Mesenchymal stem cell (in vitro differentiated cells and primary cell): ENCODE measurements around the gene KLHDC3.
A peak's percentile ranks its signal among the peaks of the same experiment; 100 is the strongest.

Source experiments
- DNase-seq: peaks from one replicate; pipeline ENCODE4 v3.0.0-alpha.2; 2013
- H2AFZ ChIP-seq: one replicate; pipeline ENCODE4 v1.6.1; 2013; ENCODE audit warnings: low read depth, mild to moderate bottlenecking, control low read depth, inconsistent platforms, low read length, moderate library complexity
- H2AK5ac ChIP-seq: 2 replicates; pipeline ENCODE4 v1.6.1; 2013; ENCODE audit warnings: low read length, moderate library complexity, mild to moderate bottlenecking, inconsistent platforms; ENCODE audit not compliant: severe bottlenecking
- H2BK120ac ChIP-seq: one replicate; pipeline ENCODE4 v1.6.1; 2013; ENCODE audit warnings: low read depth, mild to moderate bottlenecking, inconsistent platforms, low read length, moderate library complexity
- H2BK12ac ChIP-seq, 2 experiments: one replicate each; pipeline ENCODE4 v1.6.1; 2013; ENCODE audit warnings: inconsistent platforms in 2 of 2, low read length in 2 of 2, mild to moderate bottlenecking in 2 of 2, moderate library complexity in 2 of 2, control low read depth in 1 of 2
- H2BK15ac ChIP-seq: one replicate; pipeline ENCODE4 v1.6.1; 2013; ENCODE audit warnings: mild to moderate bottlenecking, low read depth, inconsistent platforms; ENCODE audit not compliant: poor library complexity, severe bottlenecking
- H2BK5ac ChIP-seq: 2 replicates; pipeline ENCODE4 v1.6.1; 2013; ENCODE audit warnings: low read depth, mild to moderate bottlenecking, low read length, control low read depth, inconsistent platforms; ENCODE audit not compliant: poor library complexity, severe bottlenecking
- H3K14ac ChIP-seq, 2 experiments: one replicate each; pipeline ENCODE4 v1.6.1; 2013; ENCODE audit warnings: inconsistent platforms in 2 of 2, low read length in 2 of 2, control low read depth in 1 of 2, mild to moderate bottlenecking in 1 of 2, moderate library complexity in 1 of 2
- H3K18ac ChIP-seq, 2 experiments: one replicate each; pipeline ENCODE4 v1.6.1; 2013; ENCODE audit warnings: inconsistent platforms in 2 of 2, low read length in 2 of 2, control low read depth in 1 of 2, low read depth in 1 of 2, mild to moderate bottlenecking in 1 of 2
- H3K23ac ChIP-seq, 2 experiments: one replicate each; pipeline ENCODE4 v1.6.1; 2013; ENCODE audit warnings: inconsistent platforms in 2 of 2, low read length in 2 of 2, mild to moderate bottlenecking in 2 of 2, moderate library complexity in 2 of 2, control low read depth in 1 of 2
- H3K27ac ChIP-seq: 2 replicates; pipeline ENCODE4 v1.5.1; 2013; ENCODE audit warnings: mild to moderate bottlenecking, moderate library complexity, low read length, control low read depth, inconsistent platforms; ENCODE audit not compliant: poor library complexity, severe bottlenecking
- H3K27me3 ChIP-seq, 2 experiments: 2 replicates each; pipeline versions ENCODE4 v1.6.1 to v1.7.0; 2013; ENCODE audit warnings: low read length in 2 of 2, mild to moderate bottlenecking in 2 of 2, moderate library complexity in 2 of 2, control low read depth in 1 of 2, inconsistent platforms in 1 of 2; ENCODE audit not compliant: control insufficient read depth in 1 of 2, insufficient read depth in 1 of 2
- H3K36me3 ChIP-seq, 2 experiments: 2 replicates each; pipeline versions ENCODE4 v1.6.1 to v1.7.0; 2013; ENCODE audit warnings: low read length in 2 of 2, control low read depth in 1 of 2, inconsistent platforms in 1 of 2, low read depth in 1 of 2, mild to moderate bottlenecking in 1 of 2; ENCODE audit not compliant: insufficient read depth in 2 of 2, control insufficient read depth in 1 of 2
- H3K4ac ChIP-seq, 2 experiments: one replicate each; pipeline ENCODE4 v1.6.1; 2013; ENCODE audit warnings: inconsistent platforms in 2 of 2, low read length in 2 of 2, mild to moderate bottlenecking in 2 of 2, moderate library complexity in 2 of 2, control low read depth in 1 of 2, low read depth in 1 of 2
- H3K4me1 ChIP-seq: 2 replicates; pipeline ENCODE4 v1.6.1; 2013; ENCODE audit warnings: low read depth, low read length, control low read depth; ENCODE audit not compliant: control insufficient read depth, insufficient read depth
- H3K4me2 ChIP-seq: 2 replicates; pipeline ENCODE4 v1.6.1; 2013; ENCODE audit warnings: low read length, mild to moderate bottlenecking, inconsistent platforms; ENCODE audit not compliant: poor library complexity, severe bottlenecking
- H3K4me3 ChIP-seq, 2 experiments: 2 replicates each; pipeline versions ENCODE4 v1.5.1 to v1.7.0; 2013; ENCODE audit warnings: low read length in 2 of 2, mild to moderate bottlenecking in 2 of 2, control low read depth in 1 of 2, low read depth in 1 of 2; ENCODE audit not compliant: insufficient read depth in 1 of 2
- H3K79me1 ChIP-seq: replicated peaks from 2 replicates; pipeline ENCODE4 v1.6.1; 2013; ENCODE audit warnings: mild to moderate bottlenecking, control low read depth, low read length, inconsistent platforms; ENCODE audit not compliant: poor library complexity, severe bottlenecking
- H3K9ac ChIP-seq: 2 replicates; pipeline ENCODE4 v1.7.0; 2013; ENCODE audit warnings: mild to moderate bottlenecking, low read length, moderate library complexity
- H3K9me3 ChIP-seq: 2 replicates; pipeline ENCODE4 v1.7.0; 2013; ENCODE audit warnings: mild to moderate bottlenecking, low read length; ENCODE audit not compliant: control insufficient read depth
- H4K8ac ChIP-seq: one replicate; pipeline ENCODE4 v1.6.1; 2013; ENCODE audit warnings: inconsistent platforms, mild to moderate bottlenecking, low read length, moderate library complexity
- H4K91ac ChIP-seq: one replicate; pipeline ENCODE4 v1.6.1; 2013; ENCODE audit warnings: mild to moderate bottlenecking, low read length, inconsistent platforms
- WGBS: methylation state at CpG from one replicate; pipeline ENCODE4 v1.1.7; 2013; ENCODE audit warnings: mixed read lengths; 5-methylcytosine and 5-hydroxymethylcytosine counted together

The KLHDC3 gene

DNA sequence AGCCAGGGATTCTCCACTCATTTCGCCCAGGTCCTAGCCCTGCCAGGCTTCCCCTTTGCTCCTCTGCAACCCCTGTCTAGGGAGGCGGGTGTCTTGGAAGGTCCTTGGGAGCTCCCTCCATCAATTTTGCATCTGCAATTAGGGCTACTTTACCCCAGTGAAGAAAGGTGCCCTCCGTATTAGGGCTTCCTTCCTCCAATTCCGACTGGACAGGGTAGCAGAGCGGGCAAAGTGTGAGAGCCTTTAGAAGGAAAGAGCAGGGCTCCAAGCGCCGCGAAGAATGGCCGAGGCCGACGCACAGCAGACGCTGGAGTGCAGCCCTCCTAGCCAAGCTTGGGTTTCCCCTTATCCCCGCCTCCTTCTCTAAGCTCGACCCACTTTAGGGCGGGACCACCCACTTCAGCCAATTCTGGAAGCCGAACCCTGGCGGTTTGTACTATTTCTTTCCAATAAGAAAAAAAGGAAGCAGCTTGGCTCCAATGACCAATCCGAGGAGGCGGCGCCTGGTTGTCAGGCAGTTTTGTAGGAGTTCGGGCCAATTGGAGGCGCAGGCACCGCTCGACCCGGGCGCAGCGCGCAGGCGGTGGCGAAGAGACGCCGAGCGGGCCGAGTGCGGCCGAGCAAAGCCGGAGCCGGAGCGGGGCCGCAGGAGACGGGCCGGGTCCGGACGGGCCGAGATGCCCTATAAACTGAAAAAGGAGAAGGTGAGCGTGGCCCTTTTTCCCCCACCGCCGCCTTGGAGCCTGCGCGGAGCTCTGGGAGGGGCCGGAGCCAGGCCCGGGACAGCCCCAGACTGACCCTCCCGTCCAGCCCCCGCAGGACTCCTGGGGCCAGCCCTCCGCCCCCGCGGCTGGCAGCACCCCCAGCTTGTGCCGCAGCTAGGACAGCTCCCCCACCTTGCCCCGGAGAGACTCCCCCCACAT, 29.8 kb upstream of the KLHDC3 start, which contains the start of gene PPP2R5D:
Gene PPP2R5D (plus strand): TSS at position 570 of the 923 bp plus-strand sequence. CDS start 108 bp downstream, at position 678.
- peak; percentile 100 for DNase-seq

DNA sequence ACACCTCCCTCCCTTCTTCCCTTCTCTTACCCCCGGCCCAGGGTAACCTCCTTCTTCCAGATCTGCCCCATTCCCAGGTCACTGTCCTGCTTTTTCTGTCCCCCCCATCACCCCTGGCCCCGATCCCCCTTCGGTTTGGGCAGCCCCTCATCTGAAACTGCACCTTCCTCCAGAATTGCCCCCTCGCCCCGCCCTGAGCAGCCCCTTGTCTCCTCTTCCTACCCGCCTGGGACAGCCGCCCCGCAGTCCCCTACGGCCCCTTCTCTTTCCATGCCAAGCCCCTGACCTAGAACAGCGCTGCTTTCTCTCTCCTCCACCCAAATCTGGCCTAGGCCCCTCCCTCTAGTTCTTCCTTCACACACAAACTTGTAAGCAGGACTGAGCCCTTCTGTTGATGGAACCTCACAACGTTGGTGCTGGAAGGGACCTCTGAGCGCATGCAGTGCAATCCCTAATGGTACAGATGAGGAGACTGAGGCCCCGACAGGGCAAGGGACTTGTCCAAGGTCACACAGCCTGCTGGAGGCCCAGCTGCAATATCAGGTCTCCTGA, 29.0 kb upstream of the KLHDC3 start:
- no peak overlapping the region for H2BK15ac ChIP-seq
- peaks cover 13 to 22% of the 10 kb centered on the region in 2 experiments for H3K36me3 ChIP-seq
- peak overlapping the region; percentile 64 to 68 for H3K18ac ChIP-seq
- no peak overlapping the region for H2BK5ac ChIP-seq
- H3K9ac ChIP-seq: peak overlapping the region; percentile 88
- WGBS: 15% methylated on average over 13 of the region's 13 CpGs
- H2BK120ac ChIP-seq: peak overlapping the region; percentile 64
- no peaks in the 10 kb centered on the region for H3K27me3 ChIP-seq
- peak overlapping the region in 1 of 2 experiments; percentile 4 for H3K14ac ChIP-seq
- no peak overlapping the region for H4K91ac ChIP-seq
- DNase-seq: peak; percentile 37
- no peak overlapping the region for H3K23ac ChIP-seq
- no peak overlapping the region for H3K27ac ChIP-seq
- peak overlapping the region in 1 of 2 experiments; percentile 22 for H3K4ac ChIP-seq
- peak overlapping the region; percentile 71 to 88 for H3K4me3 ChIP-seq
- peak overlapping the region in 1 of 2 experiments; percentile 23 for H2BK12ac ChIP-seq
- H3K4me1 ChIP-seq: peaks cover 16% of the 10 kb centered on the region
- H2AFZ ChIP-seq: no peak overlapping the region
- H4K8ac ChIP-seq: no peak overlapping the region
- H2AK5ac ChIP-seq: no peak overlapping the region
- H3K79me1 ChIP-seq: peaks cover 39% of the 10 kb centered on the region
- no peaks in the 10 kb centered on the region for H3K9me3 ChIP-seq
- peak overlapping the region; percentile 68 for H3K4me2 ChIP-seq

More for the DNA sequence above, 29.8 kb upstream of the KLHDC3 start, which contains the start of gene PPP2R5D:
- H3K4me3 ChIP-seq: peak within 1 kb of the TSS; percentile 71 to 88
- peaks cover 19% of the 10 kb centered on the region for H3K4me1 ChIP-seq
- H3K9ac ChIP-seq: peak within 1 kb of the TSS; percentile 88
- H2BK15ac ChIP-seq: peak within 1 kb of the TSS; percentile 77
- peak within 1 kb of the TSS in 1 of 2 experiments; percentile 49 for H3K4ac ChIP-seq
- H2BK120ac ChIP-seq: peak within 1 kb of the TSS; percentile 64
- no peak within 1 kb of the TSS for H3K23ac ChIP-seq
- peak within 1 kb of the TSS; percentile 80 for H3K27ac ChIP-seq
- no peak within 1 kb of the TSS for H2AK5ac ChIP-seq
- H3K27me3 ChIP-seq: no peaks in the 10 kb centered on the region
- peak within 1 kb of the TSS; percentile 68 to 90 for H3K18ac ChIP-seq
- peak within 1 kb of the TSS; percentile 83 for H4K8ac ChIP-seq
- peaks cover 6 to 15% of the 10 kb centered on the region in 2 experiments for H3K36me3 ChIP-seq
- H2AFZ ChIP-seq: peak within 1 kb of the TSS; percentile 54
- no peaks in the 10 kb centered on the region for H3K9me3 ChIP-seq
- H4K91ac ChIP-seq: peak within 1 kb of the TSS; percentile 3
- WGBS: 2% methylated on average over 49 of the region's 59 CpGs
- peak within 1 kb of the TSS; percentile 72 for H3K4me2 ChIP-seq
- H2BK12ac ChIP-seq: peak within 1 kb of the TSS in 1 of 2 experiments; percentile 73
- peak within 1 kb of the TSS in 1 of 2 experiments; percentile 4 for H3K14ac ChIP-seq
- peaks cover 36% of the 10 kb centered on the region for H3K79me1 ChIP-seq
- H2BK5ac ChIP-seq: peak within 1 kb of the TSS; percentile 39

DNA sequence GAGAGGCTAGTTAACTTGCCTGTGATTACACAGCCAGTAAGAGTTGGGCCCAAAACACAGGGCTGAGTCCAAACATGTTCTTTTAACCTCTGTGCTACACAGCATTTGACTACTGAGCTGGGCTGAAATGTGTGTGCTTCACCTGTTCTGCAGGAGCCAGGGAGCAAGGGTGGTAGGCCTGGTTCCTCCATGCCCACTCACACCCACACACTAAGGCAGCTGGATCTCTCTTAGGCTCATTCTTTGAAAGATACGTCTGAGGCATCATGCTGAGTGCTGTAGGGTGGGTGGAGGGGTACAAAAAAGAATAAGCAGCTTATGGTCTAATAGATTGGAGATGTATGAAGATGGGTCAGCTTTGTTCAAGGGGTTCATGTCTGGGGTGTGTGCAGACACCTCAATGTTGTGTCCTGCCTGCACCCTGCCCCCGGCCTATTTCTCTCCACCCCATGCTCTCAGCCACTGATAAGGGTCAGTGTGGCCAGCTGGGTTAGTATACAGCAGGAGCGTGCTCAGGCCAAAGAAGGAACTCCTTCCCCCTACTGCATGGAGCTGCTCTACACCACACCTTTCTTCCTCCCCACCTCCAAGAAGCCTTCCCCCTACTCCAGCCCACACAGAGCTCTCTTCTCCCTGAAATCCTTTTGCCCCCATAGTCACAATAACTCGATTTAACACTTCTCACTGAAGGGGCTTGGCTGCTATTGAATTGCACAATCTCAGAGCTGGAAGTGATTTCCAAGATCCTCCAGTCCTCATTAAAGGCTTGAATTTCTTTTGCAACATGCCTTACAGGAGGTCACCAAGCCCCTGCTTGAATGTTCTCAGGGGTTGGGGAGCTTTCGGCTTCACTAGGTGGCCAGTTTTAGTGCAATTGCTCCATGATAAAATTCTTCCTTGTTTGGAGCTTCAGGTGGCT, 26.3 kb upstream of the KLHDC3 start:
- Histone ChIP-seq H2AFZ (no peak overlapping the region), H3K27me3 (no peaks in the 10 kb centered on the region), H2BK15ac (no peak overlapping the region), H3K27ac (no peak overlapping the region), H2BK120ac (no peak overlapping the region), H3K4me1 (peaks cover 15% of the 10 kb centered on the region), H4K91ac (no peak overlapping the region), H3K4me3 (no peak overlapping the region), H3K9ac (peak overlapping the region; percentile 44), H3K9me3 (no peaks in the 10 kb centered on the region), H3K79me1 (peaks cover 49% of the 10 kb centered on the region), H2BK12ac (no peak overlapping the region), H3K4me2 (no peak overlapping the region), H3K18ac (no peak overlapping the region), H3K23ac (peak overlapping the region in 1 of 2 experiments; percentile 79), H3K14ac (no peak overlapping the region), H4K8ac (no peak overlapping the region), H3K4ac (no peak overlapping the region), H2AK5ac (no peak overlapping the region), H3K36me3 (peaks cover 26 to 30% of the 10 kb centered on the region in 2 experiments), H2BK5ac (no peak overlapping the region)
- 95% methylated on average over 5 of the region's 5 CpGs for WGBS
- DNase-seq: no peak
